CD4-positive, alpha-beta T cell treated with Interleukin-10 for 1 hour (primary cell): Measurements from ENCODE around the gene IL21R.
"Not testable (repeated sequence)": the region's sequence is repeated elsewhere in the genome, so short reads cannot be mapped to it uniquely, and the experiment has no call there.

Source experiments
- DNase-seq: peaks from one replicate; pipeline ENCODE4 v3.0.0-alpha.2; 2020

Gene IL21R

GRCh38 chr16:27428026-27428785 lies 26.2 kb downstream of the IL21R start:
- no peak for DNase-seq

DNA sequence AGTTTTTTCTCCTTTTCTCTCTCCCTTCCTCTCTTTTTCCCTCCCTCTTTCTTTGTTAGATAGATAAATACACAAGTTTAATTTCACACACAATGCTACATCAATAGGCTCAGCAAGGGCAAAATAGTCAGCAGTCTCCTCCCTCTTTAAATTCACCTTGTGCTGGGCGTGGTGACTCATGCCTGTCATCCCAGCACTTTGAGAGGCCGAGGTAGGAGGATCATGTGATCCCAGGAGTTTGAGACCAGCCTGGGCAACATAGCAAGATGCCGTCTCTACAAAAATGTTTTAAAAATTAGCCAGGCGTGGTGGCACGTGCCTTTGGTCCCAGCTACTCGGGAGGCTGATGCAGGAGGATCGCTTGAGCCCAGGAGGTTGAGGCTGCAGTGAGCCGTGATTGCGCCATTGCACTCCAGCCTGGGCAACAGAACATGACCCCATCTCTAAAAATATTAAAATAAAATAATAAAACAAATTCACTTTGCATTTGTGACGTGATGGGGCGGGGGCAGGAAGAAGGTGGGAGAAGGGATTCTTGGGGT lies 27.4 kb downstream of the IL21R start:
- DNase-seq: no peak

DNA sequence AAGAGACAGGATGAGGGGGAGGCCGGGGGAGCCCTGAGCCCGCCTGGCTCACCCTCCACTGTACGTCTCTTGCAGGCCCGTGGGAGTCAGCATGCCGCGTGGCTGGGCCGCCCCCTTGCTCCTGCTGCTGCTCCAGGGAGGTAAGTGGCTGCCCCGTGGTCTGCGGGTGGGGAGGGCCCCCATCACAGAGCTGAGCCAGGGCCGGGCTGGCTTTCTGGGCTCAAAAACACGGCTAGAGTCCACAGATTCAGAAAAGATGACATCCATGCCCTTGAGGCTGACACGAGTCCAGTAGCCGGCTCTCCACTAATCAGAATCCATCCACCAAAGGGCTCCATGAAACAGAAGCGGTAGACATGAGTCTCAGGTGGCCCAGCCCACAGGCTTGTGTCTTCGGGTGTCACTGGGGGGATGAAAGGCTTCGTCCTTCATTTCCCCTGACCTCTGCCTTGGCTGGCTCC lies 28.0 kb downstream of the IL21R start:
- DNase-seq: no peak

DNA sequence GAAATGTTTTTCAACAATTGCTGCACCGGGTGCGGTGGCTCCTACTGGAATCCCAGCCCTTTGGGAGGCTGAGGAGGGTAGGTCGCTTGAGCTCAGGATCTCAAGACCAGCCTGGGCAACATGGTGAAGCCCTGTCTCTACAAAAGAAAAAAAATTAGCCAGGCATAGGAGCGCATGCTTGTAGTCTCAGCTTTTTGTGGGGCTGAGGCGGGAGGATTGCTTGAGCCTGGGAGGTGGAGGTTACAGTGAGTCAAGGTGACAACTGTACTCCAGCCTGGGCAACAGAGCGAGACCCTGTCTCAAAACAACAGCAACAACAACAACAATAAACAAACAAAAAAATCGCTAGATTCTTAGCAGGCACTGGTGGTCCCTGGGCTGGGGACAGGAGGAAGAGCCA lies 28.5 kb downstream of the IL21R start:
- DNase-seq: no peak

GRCh38 chr16:27430923-27431484 lies 29.0 kb downstream of the IL21R start:
- no peak for DNase-seq

- DNase-seq: no peak
Measured at GRCh38 chr16:27431773-27432532, 30.0 kb downstream of the IL21R start.

DNA sequence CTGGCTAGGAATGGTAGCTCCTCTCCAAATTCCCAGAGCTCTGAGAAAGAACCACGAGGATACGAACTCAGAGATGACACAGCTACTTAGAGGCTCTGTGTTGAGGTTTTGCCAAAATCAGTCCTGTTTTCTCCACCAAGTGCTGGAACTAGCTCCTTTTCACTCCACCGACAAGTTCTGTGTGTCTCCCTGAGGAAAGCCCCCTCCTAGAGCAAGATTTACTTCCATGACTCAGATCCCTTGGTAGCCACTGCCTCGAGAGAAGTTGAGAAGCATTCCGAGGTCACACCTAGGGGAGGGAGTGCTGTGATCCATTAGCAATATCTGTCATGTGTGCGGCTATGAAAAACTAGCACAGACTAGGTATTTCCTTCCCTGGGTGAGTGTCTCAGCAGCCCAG lies 30.6 kb downstream of the IL21R start:
- DNase-seq: no peak

- DNase-seq: not testable (repeated sequence)
Measured at GRCh38 chr16:27433191-27433590, 31.2 kb downstream of the IL21R start.

DNA sequence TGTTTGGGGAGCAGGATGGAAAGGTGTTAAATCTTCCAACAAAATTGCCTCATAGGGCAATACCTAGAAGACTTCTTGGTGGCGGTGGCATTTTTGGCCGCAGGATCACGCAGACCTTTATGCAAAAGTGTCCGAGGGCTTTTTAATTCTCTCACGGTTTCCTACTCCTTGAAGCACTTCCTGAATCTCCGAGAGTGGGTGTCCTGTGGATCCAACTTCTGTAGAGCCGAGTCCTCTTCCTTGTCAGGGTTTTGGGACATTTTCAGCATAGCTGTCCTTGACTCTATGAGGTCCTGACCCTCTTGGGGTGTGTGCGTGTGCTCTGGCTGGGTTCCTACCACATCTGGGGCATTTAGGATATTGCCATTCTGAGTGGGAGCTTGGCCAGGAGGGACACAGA lies 31.7 kb downstream of the IL21R start:
- no peak for DNase-seq

- no peak for DNase-seq
Measured at GRCh38 chr16:27434141-27435051, 32.4 kb downstream of the IL21R start.

DNA sequence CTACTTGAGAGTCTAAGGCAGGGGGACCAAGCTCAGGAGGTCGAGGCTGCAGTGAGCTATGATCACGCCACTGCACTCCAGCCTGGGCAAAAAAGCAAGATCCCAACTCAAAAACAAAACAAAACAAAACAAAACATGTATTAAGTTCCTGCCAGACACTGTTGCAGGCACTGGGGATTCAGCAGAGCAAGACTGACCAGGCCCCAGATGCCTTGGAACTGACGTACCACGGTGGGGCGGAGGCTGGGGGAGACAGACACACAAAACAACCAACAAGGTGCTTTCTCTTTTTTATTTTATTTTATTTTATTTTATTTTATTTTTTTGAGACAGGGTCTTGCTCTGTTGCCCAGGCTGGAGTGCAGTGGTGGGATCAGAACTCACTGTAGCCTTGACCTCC lies 33.2 kb downstream of the IL21R start:
- not testable (repeated sequence) for DNase-seq

- DNase-seq: no peak
Measured at GRCh38 chr16:27436065-27436464, 34.1 kb downstream of the IL21R start.

DNA sequence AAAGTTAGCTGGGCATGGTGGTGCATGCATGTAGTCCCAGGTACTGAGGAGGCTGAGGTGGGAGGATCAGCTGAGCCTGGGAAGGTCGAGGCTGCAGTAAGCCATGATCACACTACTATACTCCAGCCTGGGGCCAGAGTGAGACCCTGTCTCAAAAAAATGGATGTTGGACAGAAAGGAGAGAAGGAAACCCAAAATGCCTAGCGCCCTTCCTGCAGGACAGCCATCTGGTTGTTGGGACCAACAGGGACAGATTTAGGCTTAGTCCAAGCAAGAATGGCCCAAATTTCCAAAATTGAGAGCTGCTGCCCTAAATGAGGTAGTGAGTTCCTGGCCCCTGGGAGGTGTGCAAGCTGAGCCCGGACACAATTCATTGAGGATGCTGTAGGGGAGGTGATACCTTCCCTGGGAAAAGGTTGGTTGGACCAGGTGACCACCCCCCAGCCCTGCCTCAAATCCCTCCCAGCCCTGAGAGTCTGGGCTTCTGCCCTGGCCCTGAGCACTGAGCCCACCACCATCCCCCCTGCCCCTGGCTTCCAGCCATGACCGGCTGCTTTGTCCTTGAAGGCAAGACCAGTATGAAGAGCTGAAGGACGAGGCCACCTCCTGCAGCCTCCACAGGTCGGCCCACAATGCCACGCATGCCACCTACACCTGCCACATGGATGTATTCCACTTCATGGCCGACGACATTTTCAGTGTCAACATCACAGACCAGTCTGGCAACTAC lies 35.1 kb downstream of the IL21R start:
- no peak for DNase-seq

- DNase-seq: no peak
Measured at GRCh38 chr16:27437946-27438345, 36.0 kb downstream of the IL21R start.

DNA sequence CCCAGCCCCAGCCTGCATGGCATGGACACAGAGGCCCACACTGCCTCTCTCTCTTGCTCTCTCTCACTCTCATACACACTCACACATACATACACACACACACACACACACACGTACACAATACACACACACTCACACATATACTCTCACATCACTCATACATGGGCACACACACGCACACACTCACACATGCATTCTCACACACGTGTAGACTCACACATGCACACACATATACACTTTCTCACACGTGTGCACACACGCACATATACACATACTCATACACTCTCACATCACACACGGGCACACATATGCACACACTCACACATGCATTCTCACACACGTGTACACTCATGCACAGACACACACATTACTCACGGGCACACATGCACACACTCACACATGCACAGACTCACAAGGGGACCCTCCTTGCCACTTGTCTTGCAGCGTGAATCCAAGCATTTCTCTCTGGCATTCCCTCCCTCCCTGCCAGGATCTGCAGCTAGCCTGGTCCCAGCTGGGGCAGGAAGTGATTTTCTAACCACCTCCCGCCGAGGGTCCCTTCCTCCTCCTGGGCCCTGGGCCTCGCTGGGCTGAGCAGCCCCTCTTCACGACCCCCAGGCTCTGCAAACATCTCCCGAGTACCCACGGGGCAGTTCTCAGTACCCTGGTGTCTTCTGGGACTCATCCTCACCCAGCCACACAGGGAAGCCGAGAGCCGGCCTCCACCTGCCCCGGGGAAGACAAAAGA lies 37.5 kb downstream of the IL21R start:
- DNase-seq: no peak

GRCh38 chr16:27441276-27441675 lies 39.3 kb downstream of the IL21R start:
- no peak for DNase-seq

DNA sequence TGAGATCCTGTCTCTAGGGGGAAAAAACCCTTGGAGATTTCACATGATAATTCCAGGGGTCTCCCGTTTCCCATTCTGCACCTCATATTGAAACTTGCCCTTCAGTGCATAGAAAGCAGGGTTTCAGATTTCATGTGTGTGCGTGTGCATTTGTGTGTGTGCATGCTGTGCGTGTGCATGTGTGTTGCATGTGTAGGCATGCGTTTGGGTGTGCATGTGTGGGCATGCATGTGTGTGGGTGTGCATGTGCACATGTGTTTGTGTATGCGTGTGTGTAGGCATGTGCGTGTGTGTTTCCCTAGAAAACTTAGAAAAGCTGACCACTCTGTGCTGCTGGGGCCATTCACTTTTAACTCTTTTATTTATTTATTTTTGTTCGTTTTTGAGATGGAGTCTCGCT lies 40.0 kb downstream of the IL21R start:
- DNase-seq: no peak

DNA sequence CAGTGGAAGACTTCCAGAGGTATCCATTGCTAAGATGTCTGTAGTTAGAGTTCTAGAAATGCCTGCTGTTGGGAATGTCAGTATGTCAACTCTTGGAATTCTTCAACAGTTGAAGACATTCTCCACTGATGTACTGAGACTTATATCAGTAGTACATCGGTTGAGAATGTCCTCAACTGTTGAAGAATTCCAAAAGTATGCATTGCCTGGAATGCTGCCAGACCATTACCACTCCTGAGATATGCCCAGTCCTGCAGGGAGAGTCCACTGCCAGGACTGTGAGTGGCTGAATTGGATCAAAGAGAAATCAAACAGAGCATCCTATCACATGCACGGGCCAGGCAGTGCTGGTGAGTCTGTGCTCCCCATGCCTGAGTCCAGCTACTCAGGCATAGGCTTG lies 42.0 kb downstream of the IL21R start:
- no peak for DNase-seq

- no peak for DNase-seq
Measured at GRCh38 chr16:27444470-27444869, 42.5 kb downstream of the IL21R start.

DNA sequence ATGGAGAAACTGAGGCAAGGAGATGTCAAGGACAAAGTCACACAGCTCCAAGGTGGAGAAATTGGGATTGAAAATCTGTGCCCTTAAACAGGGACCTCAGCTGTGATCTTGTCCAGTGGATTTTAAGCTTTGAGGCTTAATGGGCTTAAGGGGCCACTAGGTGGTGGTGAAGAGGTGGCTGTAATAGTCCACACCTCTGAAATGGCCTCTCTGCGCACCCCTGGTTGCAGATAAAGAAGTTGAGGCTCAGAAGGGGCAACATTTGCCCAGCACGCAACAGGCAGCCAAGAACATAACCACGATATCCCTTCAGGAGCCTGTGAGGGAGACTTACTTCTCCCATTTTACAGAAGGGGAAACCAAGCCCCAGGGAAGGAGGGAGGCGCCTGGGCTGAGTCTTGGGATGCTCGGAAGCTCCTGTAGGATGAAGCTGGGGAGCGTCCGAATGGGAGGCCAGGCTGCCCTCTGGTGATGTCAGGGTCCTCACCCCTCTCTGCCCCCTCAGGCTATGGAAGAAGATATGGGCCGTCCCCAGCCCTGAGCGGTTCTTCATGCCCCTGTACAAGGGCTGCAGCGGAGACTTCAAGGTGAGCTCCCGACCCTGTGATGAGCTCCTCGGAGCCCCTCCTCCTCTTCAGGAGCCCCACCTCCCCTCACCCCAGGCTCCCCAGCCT lies 43.7 kb downstream of the IL21R start:
- no peak for DNase-seq

DNA sequence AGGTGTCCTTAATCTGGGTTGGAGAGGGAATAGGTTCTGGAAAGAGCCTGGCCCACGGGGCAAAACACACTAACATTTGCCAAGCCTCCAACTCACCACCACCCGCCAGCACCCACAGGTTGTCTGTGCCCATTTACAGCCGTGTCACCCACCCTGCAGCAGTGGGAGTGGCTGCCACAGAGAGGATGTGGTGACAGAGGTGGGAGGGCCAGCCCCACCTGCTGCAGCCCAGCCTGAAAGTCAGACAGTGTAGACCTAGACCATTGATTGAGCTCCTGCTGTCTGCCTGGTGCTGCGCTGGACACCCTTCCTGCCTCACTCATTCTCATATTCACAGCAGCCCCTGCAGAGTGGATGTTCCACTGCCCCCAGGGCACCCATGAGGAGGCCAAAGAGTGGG lies 44.7 kb downstream of the IL21R start:
- DNase-seq: peak; percentile 87
